ENCODE measurements around the gene KCNF1. TPM values are rescaled to one million over a fixed set of nuclear protein-coding genes. Genes with fewer than 3 reads are reported as not detected.
"Not testable (repeated sequence)": the region's sequence is repeated elsewhere in the genome, so short reads cannot be mapped to it uniquely, and the experiment has no call there.

The KCNF1 gene
- total RNA-seq, 2 donors from 2014 or later, result not detected

DNA sequence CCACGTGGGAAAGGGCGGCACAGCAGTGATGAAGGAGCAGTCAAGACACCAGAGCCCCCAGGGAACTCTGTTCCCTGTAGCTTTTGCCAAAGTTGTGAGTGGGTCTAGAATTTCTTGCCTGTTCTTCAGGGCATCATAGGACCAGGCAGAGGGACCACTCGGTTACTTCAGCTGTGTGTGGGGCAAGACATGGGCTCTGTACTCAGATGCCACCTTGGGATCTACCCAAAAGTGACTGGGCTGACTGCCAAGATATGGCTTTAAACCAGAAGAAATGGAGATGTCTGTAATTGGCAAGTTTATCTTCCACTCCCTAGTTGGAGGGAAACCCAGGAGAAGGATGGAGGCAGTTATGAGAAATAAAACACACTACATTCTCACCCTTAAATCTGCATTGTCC lies 29.6 kb downstream of the KCNF1 start:
- DNase-seq (ENCODE audit: low spot score in 2 of 2), result no peak
- Mint-ChIP-seq H3K27ac (no peak overlapping the region), H3K9me3 (peaks cover 10 to 15% of the 10 kb centered on the region in 2 donors), H3K36me3 (peaks cover 11 to 16% of the 10 kb centered on the region in 2 donors)
- ATAC-seq, result no peak

DNA sequence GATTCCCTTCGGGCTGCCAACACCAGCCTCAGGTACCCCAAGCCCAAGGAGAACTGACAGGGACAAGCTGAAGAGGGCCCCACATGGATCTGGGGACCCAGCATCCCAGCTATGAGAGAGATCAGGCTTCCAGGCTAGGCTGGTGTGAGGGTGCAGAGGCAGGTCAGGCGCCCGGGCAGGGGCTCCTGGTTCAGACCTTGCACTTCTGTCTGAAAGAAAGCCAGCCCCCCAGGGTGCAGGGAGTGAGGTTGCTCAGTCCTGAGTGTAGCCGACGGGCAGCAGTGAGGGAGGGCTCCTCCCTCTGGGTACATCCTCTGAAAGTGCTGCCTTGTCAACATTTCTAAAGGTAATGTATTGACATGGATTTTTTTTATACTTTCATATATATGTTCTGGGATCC lies 33.1 kb downstream of the KCNF1 start:
- Mint-ChIP-seq H3K9me3 (peaks cover 0 to 4% of the 10 kb centered on the region in 2 donors), H3K36me3 (peaks cover 0 to 5% of the 10 kb centered on the region in 2 donors), H3K27ac (no peak overlapping the region)
- no peak for DNase-seq (ENCODE audit: low spot score in 2 of 2)
- no peak for ATAC-seq

DNA sequence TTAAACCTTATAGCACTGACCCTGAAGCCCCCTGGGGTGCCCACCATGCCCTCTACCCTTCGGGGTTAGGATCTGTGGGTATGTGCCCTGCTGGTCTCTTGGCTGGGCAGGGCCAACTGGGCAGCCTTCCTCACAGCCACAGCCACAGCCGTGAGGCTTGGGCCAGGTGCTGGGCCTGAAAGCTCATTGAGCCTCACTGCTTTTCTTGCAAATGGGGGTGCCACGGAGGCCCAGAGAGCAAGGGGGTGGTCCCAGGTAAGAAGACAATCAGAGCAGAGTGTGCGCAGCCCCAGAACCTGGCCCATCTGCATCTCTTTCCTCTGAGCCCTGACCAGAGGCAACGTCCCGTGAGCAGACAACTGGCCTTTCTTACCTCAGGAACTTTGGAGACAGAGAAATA lies 34.7 kb downstream of the KCNF1 start:
- Mint-ChIP-seq H3K27ac (no peak overlapping the region), H3K36me3 (no peaks in the 10 kb centered on the region), H3K9me3 (no peaks in the 10 kb centered on the region)
- DNase-seq (ENCODE audit: low spot score in 2 of 2) (no peak), ATAC-seq (no peak)

DNA sequence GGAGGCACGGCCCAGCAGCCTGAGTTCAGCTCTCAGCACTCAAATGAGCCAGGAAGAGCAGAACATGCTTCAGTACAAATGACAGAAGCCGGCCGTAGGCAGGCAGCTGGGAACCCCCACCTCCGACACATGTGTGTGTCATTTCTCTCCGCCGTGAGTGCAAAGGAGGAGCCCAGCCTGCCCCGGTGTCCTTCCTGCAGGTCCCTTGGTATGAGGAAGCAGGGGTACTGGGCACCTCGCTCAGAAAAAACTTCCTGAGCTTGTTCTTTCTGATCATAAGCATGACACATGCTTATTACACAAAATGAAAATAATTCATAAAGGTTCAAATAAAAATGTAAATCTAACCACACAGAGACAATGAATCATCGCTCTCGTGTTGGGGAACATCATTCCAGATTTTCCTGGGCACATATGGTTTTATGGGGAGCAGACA lies 35.3 kb downstream of the KCNF1 start:
- H3K9me3 Mint-ChIP-seq, result no peaks in the 10 kb centered on the region
- H3K27ac Mint-ChIP-seq, result no peak overlapping the region
- ATAC-seq (no peak), DNase-seq (ENCODE audit: low spot score in 2 of 2) (no peak)
- no peaks in the 10 kb centered on the region for H3K36me3 Mint-ChIP-seq

DNA sequence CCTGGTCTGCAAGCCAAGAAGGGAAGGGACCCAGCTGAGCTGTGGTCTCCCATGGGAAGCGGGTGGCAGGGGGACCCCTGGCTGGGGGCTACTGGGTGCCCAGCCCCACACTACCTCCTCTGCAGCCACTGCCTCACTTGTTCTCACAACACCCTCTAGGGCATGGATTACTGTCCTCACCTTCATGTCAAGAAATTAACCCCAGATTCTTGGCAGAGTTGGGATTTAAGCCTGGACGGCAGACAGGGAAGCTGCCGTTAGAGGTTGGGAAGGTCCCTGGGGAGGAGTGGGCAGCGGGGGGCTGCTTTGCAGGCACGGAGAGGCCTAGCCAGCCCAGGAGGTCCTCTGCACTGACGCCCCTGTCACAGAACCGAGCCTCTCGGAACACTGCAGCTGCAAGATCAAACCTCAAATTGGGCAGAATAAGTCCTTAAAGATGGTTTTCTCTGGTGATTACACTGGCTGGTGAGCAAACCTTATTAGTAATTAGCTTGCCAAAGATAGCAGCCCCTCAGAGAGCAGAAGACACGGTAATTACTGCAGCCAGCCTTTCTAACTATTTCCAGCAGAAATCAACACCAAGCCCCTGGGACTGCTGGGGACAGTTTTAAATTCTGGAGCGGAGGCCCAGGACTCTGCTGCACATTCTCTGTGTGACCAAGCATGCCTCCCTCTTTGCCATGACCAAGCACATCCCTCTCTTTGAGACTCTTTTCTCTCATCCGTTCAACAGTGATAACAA lies 35.9 kb downstream of the KCNF1 start:
- no peaks in the 10 kb centered on the region for H3K9me3 Mint-ChIP-seq
- H3K27ac Mint-ChIP-seq, result peak overlapping the region in 1 of 2 donors; percentile 68
- no peak for DNase-seq (ENCODE audit: low spot score in 2 of 2)
- no peak for ATAC-seq
- H3K36me3 Mint-ChIP-seq, result no peaks in the 10 kb centered on the region

DNA sequence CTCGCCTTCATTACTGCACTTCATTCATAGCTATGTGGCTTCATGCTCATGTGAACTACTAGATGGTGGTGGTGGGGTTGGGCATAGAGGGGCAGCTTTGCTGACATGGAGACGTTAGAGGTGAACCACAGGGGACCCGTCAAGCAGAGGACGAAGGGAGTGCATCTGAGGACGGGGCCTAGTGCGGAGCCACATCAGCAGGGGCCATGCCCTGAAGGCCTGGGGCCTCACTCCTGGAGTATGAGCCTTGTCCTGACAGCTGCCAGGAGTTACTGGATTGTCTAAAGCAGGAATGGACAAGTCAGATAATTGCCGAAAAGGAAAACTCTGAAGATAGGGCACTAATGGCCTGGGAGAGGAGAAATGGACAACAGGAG lies 36.4 kb downstream of the KCNF1 start:
- Mint-ChIP-seq H3K27ac (no peak overlapping the region), H3K36me3 (peaks cover 0 to 3% of the 10 kb centered on the region in 2 donors), H3K9me3 (peaks cover 2 to 3% of the 10 kb centered on the region in 2 donors)
- no peak for ATAC-seq
- DNase-seq (ENCODE audit: low spot score in 2 of 2), result no peak

DNA sequence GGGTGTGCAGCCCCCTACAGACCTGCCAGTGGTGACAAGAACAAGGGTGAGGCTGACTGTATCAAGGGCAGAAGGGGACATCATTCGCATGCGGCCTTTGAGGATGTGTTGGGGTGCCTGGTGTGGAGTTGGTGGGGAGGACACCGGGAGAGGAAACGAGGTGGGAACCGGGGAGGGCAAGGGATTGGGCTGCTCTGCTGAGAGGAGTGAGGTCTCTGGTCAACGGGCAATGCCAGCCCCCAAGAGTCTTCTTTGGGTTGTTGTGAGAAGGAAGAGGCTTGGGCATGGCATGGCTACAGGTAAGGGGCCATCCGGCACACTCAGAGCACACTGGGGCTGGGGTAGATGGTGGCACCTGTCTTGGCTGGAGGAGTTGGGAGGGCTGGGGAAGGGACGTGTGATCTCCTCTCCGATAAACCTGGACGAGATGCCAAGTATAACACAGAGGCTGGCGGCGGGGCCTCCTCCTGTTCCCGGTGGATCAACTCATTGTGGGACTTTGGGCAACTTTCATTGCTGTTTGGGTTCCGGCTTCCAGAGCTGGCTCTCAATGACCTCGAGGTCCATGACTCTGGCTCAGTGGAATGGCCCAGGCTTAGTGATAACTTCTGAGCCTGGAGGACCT lies 37.0 kb downstream of the KCNF1 start:
- no peak overlapping the region for H3K27ac Mint-ChIP-seq
- H3K9me3 Mint-ChIP-seq, result peaks cover 7% of the 10 kb centered on the region in 2 donors
- ATAC-seq (no peak), DNase-seq (ENCODE audit: low spot score in 2 of 2) (no peak)
- peaks cover 0 to 8% of the 10 kb centered on the region in 2 donors for H3K36me3 Mint-ChIP-seq

DNA sequence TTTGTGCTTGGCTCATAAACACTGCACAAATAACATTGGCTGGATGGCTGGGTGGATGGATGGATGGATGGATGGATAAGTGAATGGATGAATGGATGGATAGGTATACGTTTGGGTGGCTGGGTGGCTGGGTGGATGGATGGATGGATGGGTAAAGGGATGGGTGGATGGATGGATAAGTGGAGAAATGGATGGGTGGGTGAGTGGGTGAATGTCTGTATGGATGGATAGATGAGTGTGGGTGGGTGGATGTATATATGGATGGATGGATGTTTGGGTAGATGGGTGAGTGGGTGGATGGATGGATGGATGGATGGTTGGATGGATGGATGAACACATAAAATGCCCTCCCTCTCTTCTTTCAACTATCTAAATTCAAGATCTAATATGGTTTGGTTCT lies 38.1 kb downstream of the KCNF1 start:
- DNase-seq (ENCODE audit: low spot score in 2 of 2) (no peak), ATAC-seq (no peak)
- H3K36me3 Mint-ChIP-seq, result peaks cover 0 to 8% of the 10 kb centered on the region in 2 donors
- H3K9me3 Mint-ChIP-seq, result peaks cover 7% of the 10 kb centered on the region in 2 donors
- no peak overlapping the region for H3K27ac Mint-ChIP-seq

DNA sequence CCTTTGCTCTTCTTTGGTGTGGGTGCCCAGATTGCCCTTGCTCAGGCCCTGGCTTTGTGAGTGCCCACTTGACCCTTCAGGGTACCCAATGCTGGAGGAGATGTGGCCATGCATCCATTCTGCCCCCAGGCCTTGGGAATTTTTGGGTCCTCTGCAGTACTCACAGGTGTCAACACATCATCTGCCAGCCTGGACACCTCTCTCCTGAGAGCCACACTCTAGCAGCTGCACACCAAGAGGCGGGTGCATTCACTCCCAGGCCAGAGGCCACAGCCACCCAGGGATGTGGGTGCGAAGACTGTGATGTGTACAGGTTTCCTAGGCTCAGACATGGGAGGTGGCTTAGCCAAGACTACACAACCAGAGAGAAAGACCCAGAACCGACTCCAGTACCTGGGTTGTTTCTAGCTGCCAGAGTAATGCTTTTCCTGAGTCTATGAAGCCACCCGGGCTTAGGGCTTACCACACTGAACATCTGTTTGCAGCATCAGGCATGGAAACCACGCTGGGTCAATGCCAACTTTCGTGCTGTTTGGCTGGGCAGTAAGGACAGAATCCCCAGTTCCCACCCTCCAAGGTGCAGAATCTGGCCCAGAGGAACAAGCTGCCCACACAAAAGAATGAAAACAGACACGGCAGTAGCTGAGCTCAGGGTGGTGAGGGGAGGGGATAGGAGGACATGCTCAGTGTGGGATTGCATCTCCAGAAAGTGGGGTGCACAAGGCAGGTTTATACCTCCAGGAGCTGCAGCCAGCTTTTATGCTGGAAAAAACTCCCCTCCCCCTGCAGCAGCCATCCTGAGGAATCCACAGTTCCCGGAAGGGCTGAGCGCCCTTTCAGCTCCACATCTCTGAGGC lies 40.1 kb downstream of the KCNF1 start:
- Mint-ChIP-seq H3K9me3 (peaks cover 7% of the 10 kb centered on the region in 2 donors), H3K36me3 (peaks cover 0 to 8% of the 10 kb centered on the region in 2 donors), H3K27ac (no peak overlapping the region)
- ATAC-seq (no peak), DNase-seq (ENCODE audit: low spot score in 2 of 2) (no peak)

DNA sequence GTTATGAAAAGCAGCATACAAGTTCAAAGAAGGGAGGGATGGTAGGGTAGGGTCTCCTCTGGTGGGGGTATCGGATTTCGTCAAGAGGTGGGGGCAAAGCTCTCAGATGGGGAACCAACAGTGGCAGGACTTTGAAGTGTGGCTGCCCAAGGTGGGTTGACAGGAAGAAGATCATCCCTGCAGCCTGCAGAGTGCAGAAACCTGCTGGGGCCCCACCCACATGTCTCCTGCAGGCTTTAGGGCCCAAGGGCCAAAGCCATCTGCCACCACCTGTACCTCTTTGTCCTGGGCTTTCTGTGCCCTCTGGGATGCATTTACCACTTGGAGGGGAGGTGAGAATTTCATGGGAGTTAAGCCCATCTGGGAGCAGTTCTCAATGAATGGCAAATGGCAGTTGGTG lies 42.7 kb downstream of the KCNF1 start:
- Mint-ChIP-seq H3K9me3 (peaks cover 7% of the 10 kb centered on the region in 2 donors), H3K27ac (no peak overlapping the region), H3K36me3 (peaks cover 0 to 8% of the 10 kb centered on the region in 2 donors)
- ATAC-seq, result no peak
- DNase-seq (ENCODE audit: low spot score in 2 of 2), result no peak

DNA sequence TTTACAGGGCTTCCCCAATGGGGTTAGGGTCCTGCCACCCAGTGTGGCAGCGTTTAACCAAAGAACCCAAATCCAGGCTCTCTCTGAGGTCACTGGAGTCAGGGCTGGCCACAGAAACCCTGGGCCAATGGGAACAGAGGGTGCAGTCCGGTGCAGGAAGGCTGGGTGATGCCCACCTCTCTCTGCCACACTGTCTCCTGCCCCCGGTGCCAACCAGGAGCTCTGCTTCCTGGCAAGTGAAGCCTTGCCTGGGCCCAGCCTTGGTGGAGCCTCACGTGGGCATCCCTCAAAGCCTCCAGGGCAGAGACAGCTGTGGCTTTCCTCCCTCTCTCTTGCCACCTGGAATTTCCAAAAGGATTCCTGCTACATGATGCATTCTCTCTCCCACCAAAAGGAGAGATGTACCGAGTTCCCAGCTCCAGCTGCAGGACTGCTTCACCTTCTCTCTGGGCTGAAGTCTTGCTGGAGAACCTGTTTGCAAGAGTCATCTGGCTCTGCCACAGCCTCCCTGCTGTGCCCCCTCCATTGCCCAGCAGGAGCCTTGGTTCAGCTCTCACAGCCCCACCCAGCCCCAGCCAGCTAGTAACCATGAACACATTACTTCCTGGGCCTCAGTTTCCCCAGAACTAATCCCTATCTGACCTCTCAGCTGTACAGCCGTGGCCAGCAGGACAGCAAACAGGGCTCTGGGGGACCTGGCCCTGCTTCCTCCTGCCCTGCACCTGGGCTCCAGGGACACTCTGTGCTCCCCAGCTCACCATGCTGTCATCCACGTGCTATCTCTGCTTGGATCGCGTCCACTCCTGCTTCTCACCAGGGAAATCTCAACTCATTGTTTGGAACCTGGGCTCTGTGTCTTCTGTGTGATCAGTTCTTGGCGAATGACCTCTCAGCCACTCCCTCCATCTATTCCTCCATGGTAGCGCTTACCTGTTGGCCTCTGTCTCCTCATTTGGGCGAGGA lies 43.4 kb downstream of the KCNF1 start:
- Mint-ChIP-seq H3K9me3 (peaks cover 7% of the 10 kb centered on the region in 2 donors), H3K27ac (no peak overlapping the region), H3K36me3 (peaks cover 0 to 8% of the 10 kb centered on the region in 2 donors)
- no peak for ATAC-seq
- DNase-seq (ENCODE audit: low spot score in 2 of 2), result no peak

DNA sequence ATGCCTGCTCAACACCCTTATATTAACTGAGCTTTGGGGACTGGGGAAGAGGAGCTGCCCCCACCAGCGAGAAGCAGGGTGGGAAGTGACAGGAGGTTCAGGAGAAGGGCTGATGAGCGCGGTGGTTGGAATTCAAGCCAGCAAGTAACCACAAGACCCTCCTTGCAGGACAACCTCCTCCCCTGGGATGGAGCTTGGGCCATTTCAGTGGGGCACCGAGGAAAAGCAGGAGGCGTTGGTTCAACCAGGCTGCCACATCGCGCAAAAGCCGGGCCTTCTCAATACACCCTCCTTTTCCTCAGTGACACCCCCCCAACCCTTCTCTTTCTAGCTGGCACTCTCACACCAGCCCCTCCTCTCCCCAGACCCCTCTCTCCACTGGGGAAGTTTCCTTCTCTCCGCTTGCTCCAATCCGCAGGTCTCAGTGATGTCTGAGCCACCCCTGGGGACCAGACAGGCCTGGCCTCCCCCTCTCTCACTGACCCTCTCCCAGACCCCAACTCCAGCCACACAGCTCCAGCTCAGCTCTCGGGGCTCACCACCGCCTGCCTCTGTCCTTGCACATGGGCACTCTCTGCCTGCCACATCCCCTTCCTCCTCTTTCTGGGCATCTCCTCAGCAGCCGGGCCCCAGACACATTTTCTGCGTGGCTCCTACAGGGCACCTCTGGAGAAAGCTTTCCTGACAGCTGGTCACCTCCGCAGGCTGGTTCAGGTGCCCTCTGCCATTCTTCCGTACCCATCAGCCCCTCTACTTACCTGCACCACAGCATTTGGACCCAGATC lies 44.5 kb downstream of the KCNF1 start:
- ATAC-seq, result no peak
- H3K36me3 Mint-ChIP-seq, result peaks cover 0 to 8% of the 10 kb centered on the region in 2 donors
- no peak for DNase-seq (ENCODE audit: low spot score in 2 of 2)
- no peak overlapping the region for H3K27ac Mint-ChIP-seq
- H3K9me3 Mint-ChIP-seq, result peaks cover 7% of the 10 kb centered on the region in 2 donors

DNA sequence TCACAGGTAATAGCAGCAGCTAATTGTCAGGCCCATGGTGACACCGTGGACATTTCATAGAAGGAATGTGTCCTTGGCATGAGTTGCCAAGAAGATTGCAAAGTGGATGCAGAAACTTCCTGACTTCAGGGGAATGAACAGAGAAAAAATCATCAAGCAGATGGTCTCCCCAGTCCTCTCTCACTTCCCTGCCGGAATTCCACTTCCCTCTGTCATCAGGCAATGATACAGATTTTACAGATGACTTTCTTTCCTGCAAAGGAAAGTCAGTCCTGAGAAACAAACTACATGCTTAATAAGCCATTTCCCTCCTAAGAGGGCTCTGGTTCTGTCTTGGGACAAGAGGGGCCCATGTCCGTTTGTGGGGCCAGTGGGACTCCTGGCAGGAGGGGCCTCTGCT lies 45.7 kb downstream of the KCNF1 start:
- DNase-seq (ENCODE audit: low spot score in 2 of 2), result no peak
- peaks cover 0 to 8% of the 10 kb centered on the region in 2 donors for H3K36me3 Mint-ChIP-seq

DNA sequence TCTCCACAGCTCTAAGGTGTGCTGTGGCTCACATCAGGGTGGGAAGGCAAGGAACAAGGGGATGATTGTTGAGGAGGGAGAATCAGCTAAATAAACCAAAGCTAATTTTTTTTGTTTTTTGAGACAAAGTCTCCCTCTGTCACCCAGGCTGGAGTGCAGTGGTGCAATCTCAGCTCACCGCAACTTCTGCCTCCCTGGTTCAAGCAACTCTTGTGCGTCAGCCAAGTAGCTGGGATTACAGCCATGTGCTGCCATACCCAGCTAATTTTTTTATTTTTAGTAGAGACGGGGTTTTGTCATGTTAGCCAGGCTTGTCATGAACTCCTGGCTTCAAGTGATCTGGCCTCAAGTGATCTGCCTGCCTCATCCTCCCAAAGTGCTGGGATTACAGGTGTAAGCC lies 46.7 kb downstream of the KCNF1 start:
- DNase-seq (ENCODE audit: low spot score in 2 of 2); H3K27ac Mint-ChIP-seq; ATAC-seq; H3K36me3 Mint-ChIP-seq; H3K9me3 Mint-ChIP-seq: not testable (repeated sequence)

More for the DNA sequence above, 45.7 kb downstream of the KCNF1 start:
- no peak for ATAC-seq
- peaks cover 7% of the 10 kb centered on the region in 2 donors for H3K9me3 Mint-ChIP-seq
- H3K27ac Mint-ChIP-seq, result no peak overlapping the region

DNA sequence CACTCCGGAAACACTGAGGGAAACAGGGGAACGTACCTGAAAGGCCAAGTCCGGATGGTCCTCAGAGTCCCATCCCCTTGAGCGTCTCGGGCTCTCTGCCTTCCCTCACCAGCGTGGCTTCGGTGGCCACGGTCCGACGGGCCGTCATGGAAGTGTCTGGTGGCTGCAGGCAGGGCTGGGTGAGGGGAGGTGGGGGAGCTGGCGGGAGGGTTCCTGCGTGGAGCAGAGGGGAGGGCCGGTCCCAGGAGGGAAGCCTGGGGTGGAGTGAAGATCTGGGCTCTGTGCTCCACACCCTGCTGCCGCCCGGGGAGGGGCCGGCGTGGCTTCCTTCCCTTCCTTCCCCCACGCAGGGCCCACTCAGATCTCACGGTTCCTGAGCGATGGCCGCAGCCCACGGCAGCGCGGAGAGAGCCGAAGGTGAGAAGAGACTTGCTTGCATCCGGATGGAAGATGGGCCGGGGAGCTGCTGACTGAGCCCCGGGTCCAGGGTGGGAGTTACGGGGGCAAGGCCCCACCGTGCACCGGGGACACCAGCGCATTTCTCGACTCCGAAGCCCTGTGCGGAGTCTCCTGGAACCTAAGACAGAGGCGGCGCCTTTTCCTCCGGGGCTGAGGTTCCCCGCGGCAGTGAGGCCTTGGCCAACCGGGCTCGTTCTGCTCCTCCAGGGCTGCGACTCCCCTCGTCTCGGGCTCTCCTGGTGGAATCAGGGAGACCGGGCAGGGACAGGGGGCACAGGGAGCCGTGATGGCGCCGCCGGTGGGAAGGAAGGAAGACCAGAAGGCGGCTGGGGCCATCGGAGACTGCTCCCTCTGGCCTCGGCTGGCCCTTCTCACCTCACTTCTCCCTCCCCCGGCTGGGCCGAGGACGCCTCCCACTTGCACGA lies 49.1 kb downstream of the KCNF1 start:
- Mint-ChIP-seq H3K27ac (no peak overlapping the region), H3K36me3 (no peaks in the 10 kb centered on the region), H3K9me3 (no peaks in the 10 kb centered on the region)
- DNase-seq (ENCODE audit: low spot score in 2 of 2) (no peak), ATAC-seq (no peak)
